ENCODE data around the gene WNT4. TPM values are rescaled to one million over a fixed set of nuclear protein-coding genes. Genes with fewer than 3 reads are reported as not detected.

WNT4 gene
- total and polyA plus RNA-seq, 9 donors, result 1.4 to 5.0 (median 3.7) TPM

DNA sequence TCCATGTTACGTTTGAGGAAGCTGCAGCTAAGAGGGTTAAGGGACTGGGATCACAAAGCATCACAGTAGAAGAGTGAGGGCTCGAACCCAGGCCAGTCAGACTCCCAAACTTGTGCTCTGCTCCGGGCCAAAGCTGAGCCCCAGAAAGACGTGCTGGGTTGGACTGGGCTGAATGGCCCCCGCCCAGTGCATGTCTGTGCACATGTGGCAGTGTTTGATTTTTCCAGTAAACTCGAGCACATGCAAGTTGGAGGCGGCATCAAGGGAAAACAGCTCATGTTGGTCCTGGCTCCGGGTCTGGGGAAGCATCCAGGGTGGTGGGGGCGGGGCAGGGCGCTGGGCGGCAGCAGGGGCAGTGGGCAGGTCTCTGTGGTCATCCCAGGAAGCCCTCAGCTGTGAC is 39.8 kb upstream of the WNT4 start:
- no peaks in the 10 kb centered on the region for H3K36me3 ChIP-seq (ENCODE audit: control insufficient read depth, insufficient read depth, low read length)
- no peaks in the 10 kb centered on the region for H3K9me3 ChIP-seq (replicated peaks; ENCODE audit: control insufficient read depth, low read depth, low read length)
- peaks cover 16% of the 10 kb centered on the region for H3K27me3 ChIP-seq (ENCODE audit: control insufficient read depth, insufficient read depth, low read length)
- no peak overlapping the region for H3K4me3 ChIP-seq (ENCODE audit: low read length)
- 51% methylated on average over 11 of the region's 11 CpGs for WGBS (ENCODE audit: insufficient coverage)
- no peak for DNase-seq
- H3K4me1 ChIP-seq (ENCODE audit: control insufficient read depth, insufficient read depth, low read length), result peaks cover 2% of the 10 kb centered on the region
- no peak overlapping the region for H3K27ac ChIP-seq (ENCODE audit: low read length)

DNA sequence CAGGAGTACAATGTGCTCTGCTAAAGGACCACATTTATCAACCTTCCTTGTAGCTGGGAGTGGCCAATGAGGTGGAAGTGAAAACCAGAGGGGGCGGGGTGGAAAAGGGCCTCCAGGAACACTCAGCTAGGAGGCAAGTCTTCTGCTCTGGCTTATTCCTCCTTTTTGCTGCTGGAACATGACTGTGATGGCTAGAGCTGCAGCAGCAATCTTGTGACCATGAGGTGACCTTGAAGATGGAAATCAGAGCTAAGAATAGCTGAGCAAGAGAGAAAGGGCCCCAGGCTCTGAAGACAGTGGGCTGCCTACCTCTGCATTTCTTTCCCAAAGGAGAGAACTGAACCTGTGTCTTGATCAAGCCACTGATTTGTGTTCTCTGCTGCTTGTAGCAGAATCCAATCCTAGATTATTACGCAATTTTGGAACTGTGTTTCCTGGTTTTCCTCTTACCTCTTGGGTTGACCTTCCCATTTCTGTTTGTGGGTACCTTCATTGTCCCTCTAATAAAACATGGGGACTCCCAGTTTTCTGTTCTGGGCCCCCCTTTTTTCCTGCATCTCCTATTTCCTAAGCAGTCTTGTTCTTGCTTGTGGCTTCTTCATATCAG is 36.4 kb upstream of the WNT4 start:
- WGBS (ENCODE audit: insufficient coverage), result 92% methylated on average over 2 of the region's 2 CpGs

DNA sequence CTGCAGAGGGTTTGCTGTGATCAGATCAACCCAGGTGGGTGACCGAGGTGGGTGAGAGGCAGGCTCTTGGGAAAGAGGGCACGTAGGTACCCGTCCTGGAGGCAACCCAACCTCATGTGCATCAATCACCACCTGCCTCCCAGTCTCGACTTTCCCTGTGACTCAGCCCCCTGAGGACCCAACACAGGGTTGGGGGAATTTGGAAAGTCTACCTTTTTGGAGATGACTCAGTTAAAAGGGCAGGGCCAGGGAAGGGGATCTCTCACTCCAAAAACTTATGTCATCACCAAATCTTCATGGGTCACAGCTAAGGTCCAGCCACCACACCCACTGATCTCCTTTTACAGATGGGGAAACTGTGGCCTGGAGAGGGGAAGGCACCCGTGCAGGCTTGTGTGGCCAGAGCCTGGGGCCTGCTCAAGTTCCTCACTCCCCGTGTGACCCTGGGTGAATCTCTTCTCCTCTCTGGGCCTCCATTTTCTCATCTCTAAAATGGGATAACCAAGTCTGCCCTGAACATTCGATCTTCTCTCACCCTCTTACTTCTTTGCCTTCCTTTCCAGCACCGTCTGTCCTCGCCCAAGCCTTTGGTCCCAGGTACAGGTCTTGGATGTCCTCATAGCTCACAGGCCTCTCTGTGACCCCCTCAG is 34.6 kb upstream of the WNT4 start:
- Histone ChIP-seq H3K9me3 (replicated peaks; ENCODE audit: control insufficient read depth, low read depth, low read length) (no peaks in the 10 kb centered on the region), H3K4me1 (ENCODE audit: control insufficient read depth, insufficient read depth, low read length) (no peaks in the 10 kb centered on the region), H3K4me3 (ENCODE audit: low read length) (no peak overlapping the region), H3K36me3 (ENCODE audit: control insufficient read depth, insufficient read depth, low read length) (no peaks in the 10 kb centered on the region), H3K27ac (ENCODE audit: low read length) (no peak overlapping the region), H3K27me3 (ENCODE audit: control insufficient read depth, insufficient read depth, low read length) (peaks cover 6% of the 10 kb centered on the region)
- no peak for DNase-seq
- 86% methylated on average over 5 of the region's 9 CpGs for WGBS (ENCODE audit: insufficient coverage)

More for the DNA sequence above, 36.4 kb upstream of the WNT4 start:
- H3K4me1 ChIP-seq (ENCODE audit: control insufficient read depth, insufficient read depth, low read length), result no peaks in the 10 kb centered on the region
- H3K27ac ChIP-seq (ENCODE audit: low read length), result no peak overlapping the region
- no peak for DNase-seq
- H3K9me3 ChIP-seq (replicated peaks; ENCODE audit: control insufficient read depth, low read depth, low read length), result no peaks in the 10 kb centered on the region
- H3K4me3 ChIP-seq (ENCODE audit: low read length), result no peak overlapping the region
- H3K36me3 ChIP-seq (ENCODE audit: control insufficient read depth, insufficient read depth, low read length), result no peaks in the 10 kb centered on the region
- H3K27me3 ChIP-seq (ENCODE audit: control insufficient read depth, insufficient read depth, low read length), result peaks cover 11% of the 10 kb centered on the region

DNA sequence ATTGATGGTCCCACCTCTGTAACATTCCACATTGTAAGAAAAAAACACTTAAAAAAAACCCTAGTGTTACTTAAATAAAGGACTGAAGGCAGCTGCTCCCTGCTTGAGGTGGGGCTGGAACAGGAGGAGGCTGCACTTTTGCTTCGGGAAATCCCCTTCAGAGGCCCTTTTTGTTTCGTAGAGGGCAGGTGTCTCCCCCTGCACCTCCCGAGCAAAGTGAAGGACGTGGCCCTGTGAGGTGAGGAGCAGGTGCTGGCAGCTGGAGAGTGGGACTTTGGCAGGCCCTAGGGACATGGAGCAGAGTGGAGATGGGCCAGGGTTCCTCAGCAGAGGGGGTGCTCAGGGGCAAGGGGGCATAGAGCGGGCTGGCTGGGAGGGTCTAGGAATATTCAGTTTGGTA is 33.4 kb upstream of the WNT4 start:
- H3K4me3 ChIP-seq (ENCODE audit: low read length), result no peak overlapping the region
- no peaks in the 10 kb centered on the region for H3K36me3 ChIP-seq (ENCODE audit: control insufficient read depth, insufficient read depth, low read length)
- DNase-seq, result no peak
- H3K27me3 ChIP-seq (ENCODE audit: control insufficient read depth, insufficient read depth, low read length), result peaks cover 4% of the 10 kb centered on the region
- H3K27ac ChIP-seq (ENCODE audit: low read length), result no peak overlapping the region
- 28% methylated on average over 4 of the region's 5 CpGs for WGBS (ENCODE audit: insufficient coverage)
- H3K9me3 ChIP-seq (replicated peaks; ENCODE audit: control insufficient read depth, low read depth, low read length), result no peaks in the 10 kb centered on the region
- no peaks in the 10 kb centered on the region for H3K4me1 ChIP-seq (ENCODE audit: control insufficient read depth, insufficient read depth, low read length)

DNA sequence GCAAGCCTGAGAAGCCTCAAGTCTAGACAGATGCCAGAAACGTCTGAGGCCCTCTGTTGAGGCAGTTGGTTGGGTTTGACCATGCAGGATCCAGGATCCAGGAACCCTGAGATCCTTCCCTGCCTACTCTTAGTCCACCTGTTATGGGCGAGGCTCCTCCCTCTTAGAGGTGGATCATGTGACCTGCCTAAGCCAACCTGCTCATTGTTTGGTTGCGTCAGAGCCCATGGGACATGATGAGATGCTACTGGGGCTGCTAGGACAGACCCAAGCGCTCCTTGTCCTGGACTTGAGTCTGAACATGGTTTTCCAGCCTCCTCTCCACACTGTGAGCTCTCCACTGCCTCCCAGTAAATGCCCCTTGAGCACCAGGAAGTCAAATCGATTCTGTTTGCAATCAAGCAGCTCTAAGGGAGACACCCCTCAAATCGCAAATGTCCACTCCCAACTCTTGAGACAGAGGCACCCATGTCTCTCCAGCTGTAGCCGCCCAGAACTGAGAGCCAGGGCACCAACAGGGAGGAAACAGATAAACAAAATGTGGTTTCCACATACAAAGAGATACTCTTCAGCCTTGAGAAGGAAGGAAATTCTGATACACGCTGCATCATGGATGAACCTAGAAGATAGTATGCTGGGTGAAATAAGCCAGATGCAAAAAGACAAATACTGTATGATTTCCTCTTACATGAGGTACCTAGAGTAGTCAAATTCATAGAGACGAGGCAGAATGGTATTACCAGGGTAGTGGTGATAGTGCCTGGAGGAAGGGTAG is 31.7 kb upstream of the WNT4 start:
- H3K36me3 ChIP-seq (ENCODE audit: control insufficient read depth, insufficient read depth, low read length), result no peaks in the 10 kb centered on the region
- 92% methylated on average over 7 of the region's 9 CpGs for WGBS (ENCODE audit: insufficient coverage)
- no peak overlapping the region for H3K4me3 ChIP-seq (ENCODE audit: low read length)
- no peaks in the 10 kb centered on the region for H3K9me3 ChIP-seq (replicated peaks; ENCODE audit: control insufficient read depth, low read depth, low read length)
- no peaks in the 10 kb centered on the region for H3K4me1 ChIP-seq (ENCODE audit: control insufficient read depth, insufficient read depth, low read length)
- no peak for DNase-seq
- H3K27me3 ChIP-seq (ENCODE audit: control insufficient read depth, insufficient read depth, low read length), result peaks cover 4% of the 10 kb centered on the region
- H3K27ac ChIP-seq (ENCODE audit: low read length), result no peak overlapping the region

DNA sequence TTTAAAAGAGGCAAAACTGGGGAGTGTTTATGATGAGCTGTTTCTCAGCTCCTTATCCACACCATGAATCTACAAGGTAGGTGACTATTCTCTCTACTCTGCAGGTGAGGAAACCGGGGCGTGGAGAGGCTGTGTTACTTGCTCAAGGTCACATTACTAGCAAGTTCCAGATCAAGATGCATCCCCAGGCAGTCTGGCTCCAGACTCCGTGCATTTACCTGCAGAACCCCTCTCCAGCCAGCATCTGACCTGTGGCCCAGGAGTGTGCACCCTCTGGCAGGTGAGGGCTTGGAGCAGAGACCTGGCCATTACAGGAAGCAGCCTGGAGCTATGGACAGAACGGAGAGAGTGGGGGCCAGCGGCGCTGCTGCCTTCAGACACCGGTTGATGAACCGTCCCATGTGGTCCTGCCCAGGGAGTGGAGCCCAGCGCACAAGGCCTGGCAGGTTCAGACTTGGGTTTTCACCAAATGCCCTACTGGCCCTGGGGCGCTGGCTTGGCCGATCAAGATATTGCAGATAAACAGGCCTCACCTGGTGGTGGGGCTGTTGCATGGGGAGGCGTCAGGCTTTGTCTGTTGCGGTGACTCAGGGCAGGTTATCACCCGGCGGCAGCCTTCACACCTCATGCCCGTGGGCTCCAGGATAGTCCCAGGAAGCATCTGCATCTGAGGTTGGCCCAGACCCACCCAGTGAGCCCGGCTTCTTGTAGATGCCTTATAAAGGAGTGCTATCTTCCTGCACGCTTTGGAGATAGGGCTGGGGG is 29.2 kb upstream of the WNT4 start:
- no peak for DNase-seq
- peaks cover 4% of the 10 kb centered on the region for H3K27me3 ChIP-seq (ENCODE audit: control insufficient read depth, insufficient read depth, low read length)
- no peaks in the 10 kb centered on the region for H3K36me3 ChIP-seq (ENCODE audit: control insufficient read depth, insufficient read depth, low read length)
- H3K4me3 ChIP-seq (ENCODE audit: low read length), result no peak overlapping the region
- H3K9me3 ChIP-seq (replicated peaks; ENCODE audit: control insufficient read depth, low read depth, low read length), result no peaks in the 10 kb centered on the region
- WGBS (ENCODE audit: insufficient coverage), result 82% methylated on average over 17 of the region's 18 CpGs
- no peak overlapping the region for H3K27ac ChIP-seq (ENCODE audit: low read length)
- no peaks in the 10 kb centered on the region for H3K4me1 ChIP-seq (ENCODE audit: control insufficient read depth, insufficient read depth, low read length)

DNA sequence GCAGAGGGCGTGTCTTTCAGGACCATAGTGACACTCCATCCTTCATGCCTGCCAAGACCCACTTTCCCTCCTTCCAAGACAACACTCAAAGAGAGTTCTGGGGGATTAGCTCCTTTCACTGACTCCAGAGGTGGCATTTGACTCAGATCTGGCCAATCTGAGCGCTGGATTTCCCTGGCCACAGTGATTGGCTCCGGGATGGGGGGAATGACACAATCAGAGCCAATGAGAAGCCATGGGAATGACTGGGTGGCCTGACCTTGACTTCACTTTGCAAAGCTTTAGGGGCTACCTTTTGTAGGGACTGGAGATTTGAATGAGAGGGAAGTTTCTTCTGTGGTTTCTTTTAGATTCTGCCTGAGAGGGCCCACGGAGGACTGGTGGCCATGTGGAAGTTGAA is 26.9 kb upstream of the WNT4 start:
- Histone ChIP-seq H3K27ac (ENCODE audit: low read length) (no peak overlapping the region), H3K27me3 (ENCODE audit: control insufficient read depth, insufficient read depth, low read length) (no peaks in the 10 kb centered on the region), H3K36me3 (ENCODE audit: control insufficient read depth, insufficient read depth, low read length) (no peaks in the 10 kb centered on the region), H3K4me1 (ENCODE audit: control insufficient read depth, insufficient read depth, low read length) (no peaks in the 10 kb centered on the region), H3K9me3 (replicated peaks; ENCODE audit: control insufficient read depth, low read depth, low read length) (no peaks in the 10 kb centered on the region), H3K4me3 (ENCODE audit: low read length) (no peak overlapping the region)
- DNase-seq, result no peak
- WGBS (ENCODE audit: insufficient coverage), result 81% methylated on average over 3 of the region's 4 CpGs

DNA sequence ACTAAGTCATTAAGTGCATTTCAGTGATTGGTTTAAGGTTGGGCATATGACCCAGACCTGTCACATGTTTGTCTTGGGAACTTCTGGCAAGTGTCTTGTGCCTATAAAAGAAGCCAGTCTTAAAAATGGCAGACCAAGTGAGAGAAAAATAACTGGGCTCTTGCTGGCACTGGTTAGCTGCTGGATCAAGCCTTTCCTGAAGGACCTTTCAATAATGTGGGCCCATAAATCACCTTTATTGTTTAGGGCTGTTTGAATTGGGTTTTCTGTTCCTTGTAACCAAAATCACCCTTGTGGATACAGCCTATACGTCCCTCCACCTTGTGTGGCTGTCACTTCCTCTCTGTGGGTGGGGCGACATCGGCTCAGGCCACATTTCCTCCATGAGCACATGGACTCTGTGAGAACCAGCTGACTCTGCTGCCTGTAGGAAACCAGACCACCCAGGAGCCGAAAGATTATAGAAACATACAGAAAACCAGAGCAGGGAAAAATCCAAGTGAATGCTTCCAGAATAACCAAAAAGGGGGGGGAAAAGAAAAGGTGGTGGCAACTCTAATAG is 25.6 kb upstream of the WNT4 start:
- DNase-seq, result no peak
- Histone ChIP-seq H3K9me3 (replicated peaks; ENCODE audit: control insufficient read depth, low read depth, low read length) (no peaks in the 10 kb centered on the region), H3K4me1 (ENCODE audit: control insufficient read depth, insufficient read depth, low read length) (no peaks in the 10 kb centered on the region), H3K4me3 (ENCODE audit: low read length) (no peak overlapping the region), H3K27ac (ENCODE audit: low read length) (no peak overlapping the region), H3K27me3 (ENCODE audit: control insufficient read depth, insufficient read depth, low read length) (no peaks in the 10 kb centered on the region), H3K36me3 (ENCODE audit: control insufficient read depth, insufficient read depth, low read length) (no peaks in the 10 kb centered on the region)
- no CpG with 5 or more reads among the region's 4 CpGs for WGBS (ENCODE audit: insufficient coverage)

DNA sequence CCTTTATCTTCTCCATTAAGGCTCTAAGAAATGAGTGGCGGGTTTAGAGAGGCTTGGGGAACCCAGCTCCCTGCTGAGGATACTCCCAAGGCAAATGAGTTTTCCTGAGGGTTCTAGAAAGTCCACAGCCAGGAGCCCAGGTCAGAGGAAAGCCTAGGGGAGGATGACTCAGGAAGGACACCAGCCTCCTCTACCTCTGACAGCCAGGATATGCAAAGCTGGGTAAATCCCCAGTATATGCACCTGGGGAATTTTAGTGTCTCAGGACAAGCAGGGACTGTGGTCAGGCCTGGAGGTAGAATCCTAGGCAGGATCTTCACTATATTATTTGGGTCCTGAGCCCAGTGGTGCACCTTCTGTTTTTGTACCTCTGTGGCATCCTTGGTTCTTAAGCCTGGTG is 23.5 kb upstream of the WNT4 start:
- Histone ChIP-seq H3K4me3 (ENCODE audit: low read length) (no peak overlapping the region), H3K27me3 (ENCODE audit: control insufficient read depth, insufficient read depth, low read length) (peaks cover 4% of the 10 kb centered on the region), H3K4me1 (ENCODE audit: control insufficient read depth, insufficient read depth, low read length) (no peaks in the 10 kb centered on the region), H3K9me3 (replicated peaks; ENCODE audit: control insufficient read depth, low read depth, low read length) (no peaks in the 10 kb centered on the region), H3K36me3 (ENCODE audit: control insufficient read depth, insufficient read depth, low read length) (no peaks in the 10 kb centered on the region), H3K27ac (ENCODE audit: low read length) (no peak overlapping the region)
- DNase-seq, result no peak
- WGBS (ENCODE audit: insufficient coverage), result no CpG with 5 or more reads among the region's 1 CpG

All from muscle of leg (tissue), 11 donors.